Keratinocyte (primary cell): Measurements from ENCODE around the gene MTA1.
A peak's percentile ranks its signal among the peaks of the same experiment; 100 is the strongest.

Experiments
- EZH2 ChIP-seq: IDR thresholded peaks from one replicate; pipeline ENCODE4 v1.6.1; 2012; ENCODE audit warnings: inconsistent platforms, mild to moderate bottlenecking, low read length, moderate library complexity
- TF ChIP-seq, protein P1 (sequence below), 3 experiments: IDR thresholded peaks in 1 of 3; conservative IDR thresholded peaks in 1 of 3; optimal IDR thresholded peaks in 1 of 3; 2 replicates in 2 of 3; 3 replicates in 1 of 3; pipeline versions ENCODE3 to v1.5.1; 2011; ENCODE audit warnings: low read length in 3 of 3, mild to moderate bottlenecking in 3 of 3, moderate library complexity in 2 of 3, control low read depth in 1 of 3, inconsistent platforms in 1 of 3; ENCODE audit not compliant: insufficient read depth in 2 of 3; ENCODE audit errors: extremely low read depth in 1 of 3

DNA sequence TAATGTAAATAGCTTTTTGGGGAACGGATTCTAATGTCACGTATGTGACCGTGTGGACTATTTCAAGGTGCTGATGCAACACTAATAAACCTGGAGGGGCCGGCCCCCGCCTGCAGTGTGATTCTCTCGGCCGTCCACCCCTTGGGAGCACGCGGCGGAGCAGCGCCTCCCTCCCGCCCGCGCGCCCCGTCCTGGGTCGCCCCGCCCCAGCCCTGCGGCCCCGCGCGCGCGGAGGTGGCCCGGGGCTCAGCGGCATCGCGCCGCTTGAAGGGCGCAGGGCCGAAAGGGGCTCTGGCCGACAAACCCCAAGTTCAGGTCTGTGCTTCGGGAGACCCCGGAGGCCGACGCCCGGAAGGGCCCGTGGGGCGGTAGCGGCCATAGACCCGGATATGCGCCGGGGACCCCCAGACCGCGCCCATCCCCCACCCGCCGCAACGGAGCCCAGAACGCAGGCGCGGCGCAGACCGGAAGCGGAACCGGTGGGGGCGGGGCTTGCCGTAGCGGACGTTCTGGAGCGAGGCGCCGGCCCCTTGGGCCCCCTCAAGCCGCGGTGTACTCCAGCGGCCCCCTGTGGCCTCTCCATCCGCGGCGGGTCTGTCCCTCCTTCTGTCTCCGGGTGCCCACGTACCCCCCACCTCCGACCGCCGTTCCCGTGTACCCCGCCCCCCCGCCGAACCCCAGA, 21.4 kb upstream of the MTA1 start, which contains the start of gene TEX22:
- TF ChIP-seq, protein P1, sequence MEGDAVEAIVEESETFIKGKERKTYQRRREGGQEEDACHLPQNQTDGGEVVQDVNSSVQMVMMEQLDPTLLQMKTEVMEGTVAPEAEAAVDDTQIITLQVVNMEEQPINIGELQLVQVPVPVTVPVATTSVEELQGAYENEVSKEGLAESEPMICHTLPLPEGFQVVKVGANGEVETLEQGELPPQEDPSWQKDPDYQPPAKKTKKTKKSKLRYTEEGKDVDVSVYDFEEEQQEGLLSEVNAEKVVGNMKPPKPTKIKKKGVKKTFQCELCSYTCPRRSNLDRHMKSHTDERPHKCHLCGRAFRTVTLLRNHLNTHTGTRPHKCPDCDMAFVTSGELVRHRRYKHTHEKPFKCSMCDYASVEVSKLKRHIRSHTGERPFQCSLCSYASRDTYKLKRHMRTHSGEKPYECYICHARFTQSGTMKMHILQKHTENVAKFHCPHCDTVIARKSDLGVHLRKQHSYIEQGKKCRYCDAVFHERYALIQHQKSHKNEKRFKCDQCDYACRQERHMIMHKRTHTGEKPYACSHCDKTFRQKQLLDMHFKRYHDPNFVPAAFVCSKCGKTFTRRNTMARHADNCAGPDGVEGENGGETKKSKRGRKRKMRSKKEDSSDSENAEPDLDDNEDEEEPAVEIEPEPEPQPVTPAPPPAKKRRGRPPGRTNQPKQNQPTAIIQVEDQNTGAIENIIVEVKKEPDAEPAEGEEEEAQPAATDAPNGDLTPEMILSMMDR (optimal IDR thresholded peaks at IDR 0.05 in 1 of 3, IDR thresholded peaks at IDR 0.05 in 1 of 3, conservative IDR thresholded peaks at IDR 0.05 in 1 of 3; ENCODE audit: extremely low read depth in 1 of 3, insufficient read depth in 2 of 3, low read length in 3 of 3) = peak in 1 of 3 experiments; percentile 2
- no peak for TF ChIP-seq EZH2
